ENCODE measurements around the gene PCGF3.

DNA sequence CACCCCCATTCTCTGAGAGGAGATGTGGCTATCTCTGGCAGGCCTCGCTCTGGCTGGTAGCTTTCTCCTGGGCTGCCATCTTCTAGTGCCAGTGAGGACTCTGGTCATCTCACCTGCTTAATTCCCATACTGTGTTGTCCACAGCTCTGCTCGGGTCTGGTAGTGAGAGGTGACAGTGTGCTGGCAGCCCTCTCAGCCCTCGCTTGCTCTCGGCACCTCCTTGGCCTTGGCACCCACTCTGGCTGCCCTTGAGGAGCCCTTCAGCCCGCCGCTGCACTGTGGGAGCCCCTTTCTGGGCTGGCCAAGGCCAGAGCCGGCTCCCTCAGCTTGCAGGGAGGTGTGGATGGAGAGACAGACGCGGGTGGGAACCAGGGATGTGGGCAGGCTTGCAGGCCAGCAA lies 67.6 kb downstream of the PCGF3 start:
- no peak for TF ChIP-seq POLR2A (IDR thresholded peaks at IDR 0.05)
- TF ChIP-seq, protein P1, sequence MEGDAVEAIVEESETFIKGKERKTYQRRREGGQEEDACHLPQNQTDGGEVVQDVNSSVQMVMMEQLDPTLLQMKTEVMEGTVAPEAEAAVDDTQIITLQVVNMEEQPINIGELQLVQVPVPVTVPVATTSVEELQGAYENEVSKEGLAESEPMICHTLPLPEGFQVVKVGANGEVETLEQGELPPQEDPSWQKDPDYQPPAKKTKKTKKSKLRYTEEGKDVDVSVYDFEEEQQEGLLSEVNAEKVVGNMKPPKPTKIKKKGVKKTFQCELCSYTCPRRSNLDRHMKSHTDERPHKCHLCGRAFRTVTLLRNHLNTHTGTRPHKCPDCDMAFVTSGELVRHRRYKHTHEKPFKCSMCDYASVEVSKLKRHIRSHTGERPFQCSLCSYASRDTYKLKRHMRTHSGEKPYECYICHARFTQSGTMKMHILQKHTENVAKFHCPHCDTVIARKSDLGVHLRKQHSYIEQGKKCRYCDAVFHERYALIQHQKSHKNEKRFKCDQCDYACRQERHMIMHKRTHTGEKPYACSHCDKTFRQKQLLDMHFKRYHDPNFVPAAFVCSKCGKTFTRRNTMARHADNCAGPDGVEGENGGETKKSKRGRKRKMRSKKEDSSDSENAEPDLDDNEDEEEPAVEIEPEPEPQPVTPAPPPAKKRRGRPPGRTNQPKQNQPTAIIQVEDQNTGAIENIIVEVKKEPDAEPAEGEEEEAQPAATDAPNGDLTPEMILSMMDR (IDR thresholded peaks at IDR 0.05) = no peak

Data from right lobe of liver (tissue), 4 donors.